Measurements from ENCODE around the gene SMURF2.
"Not testable (repeated sequence)": the region's sequence is repeated elsewhere in the genome, so short reads cannot be mapped to it uniquely, and the experiment has no call there.

Gene SMURF2

GRCh38 chr17:64664299-64664981 lies 2.3 kb upstream of the SMURF2 start:
- DNase-seq, result not testable (repeated sequence)

GRCh38 chr17:64663836-64664235 lies 1.7 kb upstream of the SMURF2 start:
- not testable (repeated sequence) for DNase-seq

DNA sequence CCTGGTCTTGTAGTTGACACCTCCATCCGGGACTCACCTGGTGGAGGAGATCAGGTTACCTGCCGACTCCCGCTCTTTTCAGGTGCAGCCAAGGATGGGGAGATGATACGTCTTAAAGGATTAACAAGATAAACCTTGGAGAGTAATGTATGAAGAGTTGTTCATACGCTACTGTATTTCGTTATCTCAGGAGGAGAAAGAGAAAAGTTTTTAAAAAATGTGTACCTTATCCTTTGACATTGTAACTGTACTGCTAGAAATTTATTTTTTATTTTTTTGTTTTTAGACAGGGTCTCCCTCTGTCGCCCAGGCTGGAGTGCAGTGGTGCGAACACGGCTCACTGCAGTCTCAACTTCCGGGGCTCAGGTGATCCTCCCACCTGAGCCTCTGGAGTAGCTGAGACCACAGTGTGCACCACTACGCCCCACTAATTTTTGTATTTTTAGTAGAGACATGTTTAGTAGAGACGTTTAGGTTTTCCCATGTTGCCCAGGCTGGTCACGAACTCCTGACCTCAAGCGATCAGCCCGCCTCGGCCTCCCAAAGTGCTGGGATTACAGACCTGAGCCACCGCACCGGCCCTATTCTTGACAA lies 764 bp upstream of the SMURF2 start:
- peak in 1 of 3 experiments; percentile 74 for DNase-seq

DNA sequence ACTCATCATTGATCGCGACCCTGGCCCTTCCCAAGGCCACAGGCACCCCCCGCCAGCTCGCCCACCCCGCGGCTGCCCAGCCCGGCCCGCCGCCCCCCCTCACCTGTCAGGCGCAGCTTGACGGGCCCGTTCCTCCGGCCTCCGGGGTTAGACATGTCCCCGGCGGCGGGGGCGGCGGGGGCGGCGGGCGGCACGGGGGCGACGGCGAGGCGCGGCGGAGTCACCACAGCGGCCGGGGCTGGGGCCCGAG lies 456 bp downstream of the SMURF2 start:
- DNase-seq, result peak in 1 of 3 experiments; percentile 63

- DNase-seq, result peak in 2 of 3 experiments; percentile 60 to 63
Measured at GRCh38 chr17:64660978-64661725, 955 bp downstream of the SMURF2 start.

GRCh38 chr17:64660195-64660977 lies 1.7 kb downstream of the SMURF2 start:
- peak in 1 of 3 experiments; percentile 31 for DNase-seq

DNA sequence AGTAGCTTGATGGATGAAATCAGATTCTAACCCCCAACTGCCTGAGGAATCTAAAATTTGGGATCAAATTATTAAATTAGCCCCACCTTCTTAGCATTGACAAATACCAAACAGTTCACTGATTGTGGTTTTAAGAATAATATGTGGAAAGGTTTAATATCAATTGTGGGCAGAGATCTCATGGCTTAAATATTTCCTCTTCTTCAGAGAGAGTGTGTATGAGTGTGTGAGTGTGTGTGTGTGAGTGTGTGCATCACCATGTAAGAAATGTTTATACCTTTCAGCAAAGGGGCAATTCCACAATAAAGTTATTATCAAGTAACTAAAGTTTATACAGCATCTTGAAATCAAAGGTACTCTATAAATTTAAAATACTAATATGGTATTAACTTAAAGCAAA lies 3.2 kb downstream of the SMURF2 start:
- DNase-seq, result no peak

- no peak for DNase-seq
Measured at GRCh38 chr17:64657610-64658125, 4.4 kb downstream of the SMURF2 start.

GRCh38 chr17:64655704-64656103 lies 6.4 kb downstream of the SMURF2 start:
- DNase-seq, result no peak

GRCh38 chr17:64653985-64654355 lies 8.1 kb downstream of the SMURF2 start:
- DNase-seq, result no peak

- no peak for DNase-seq
Measured at GRCh38 chr17:64653325-64653984, 8.7 kb downstream of the SMURF2 start.

GRCh38 chr17:64651889-64652288 lies 10.2 kb downstream of the SMURF2 start:
- no peak for DNase-seq

GRCh38 chr17:64648234-64648633 lies 13.9 kb downstream of the SMURF2 start:
- DNase-seq, result no peak

DNA sequence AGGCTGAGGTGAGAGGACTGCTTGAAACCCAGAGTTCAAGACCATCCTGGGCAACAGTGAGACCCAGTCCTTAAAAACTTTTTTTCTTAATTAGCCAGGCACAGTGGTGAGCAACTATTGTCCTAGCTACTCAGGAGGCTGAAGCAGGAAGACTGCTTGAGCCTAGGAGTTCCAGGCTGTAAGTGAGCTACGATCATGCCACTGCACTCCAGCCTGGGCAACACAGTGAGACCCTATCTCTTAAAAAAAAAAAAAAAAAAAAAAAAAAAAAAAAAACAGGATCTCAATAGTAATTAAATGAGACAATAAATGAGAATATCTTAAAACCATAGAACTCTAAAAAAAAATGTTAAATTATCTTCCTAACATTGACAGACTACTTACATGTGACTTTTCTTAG lies 14.3 kb downstream of the SMURF2 start:
- no peak for DNase-seq

GRCh38 chr17:64639516-64639915 lies 22.6 kb downstream of the SMURF2 start:
- DNase-seq, result no peak

DNA sequence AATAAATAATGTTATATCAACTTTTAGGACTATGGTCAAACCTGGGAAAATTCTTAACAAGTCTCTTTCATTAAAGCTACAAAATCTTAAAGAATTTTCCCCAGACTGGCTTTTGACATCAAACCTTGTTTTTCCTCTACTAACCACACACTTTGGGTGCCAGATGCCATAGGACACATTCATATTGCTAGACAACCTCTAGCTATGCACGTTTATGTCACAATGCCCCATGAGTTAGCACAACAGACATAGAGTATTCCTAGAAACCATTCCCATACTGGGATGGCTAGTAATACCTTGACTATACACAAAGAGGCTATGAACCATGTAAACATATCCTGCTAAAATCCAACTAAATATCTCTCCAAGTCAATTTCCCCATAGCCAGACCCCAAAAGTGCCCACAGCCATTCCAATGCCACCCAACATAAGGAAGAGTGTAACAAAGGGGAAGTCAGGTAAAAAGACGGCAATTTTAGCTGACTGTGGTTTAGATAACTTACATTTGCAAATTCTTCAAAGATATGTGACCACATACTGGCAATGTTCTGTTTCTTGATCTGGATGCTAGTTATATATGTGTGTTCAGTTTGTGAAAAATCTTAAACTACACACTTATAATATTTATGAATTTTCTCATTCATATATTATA lies 23.4 kb downstream of the SMURF2 start:
- no peak for DNase-seq

DNA sequence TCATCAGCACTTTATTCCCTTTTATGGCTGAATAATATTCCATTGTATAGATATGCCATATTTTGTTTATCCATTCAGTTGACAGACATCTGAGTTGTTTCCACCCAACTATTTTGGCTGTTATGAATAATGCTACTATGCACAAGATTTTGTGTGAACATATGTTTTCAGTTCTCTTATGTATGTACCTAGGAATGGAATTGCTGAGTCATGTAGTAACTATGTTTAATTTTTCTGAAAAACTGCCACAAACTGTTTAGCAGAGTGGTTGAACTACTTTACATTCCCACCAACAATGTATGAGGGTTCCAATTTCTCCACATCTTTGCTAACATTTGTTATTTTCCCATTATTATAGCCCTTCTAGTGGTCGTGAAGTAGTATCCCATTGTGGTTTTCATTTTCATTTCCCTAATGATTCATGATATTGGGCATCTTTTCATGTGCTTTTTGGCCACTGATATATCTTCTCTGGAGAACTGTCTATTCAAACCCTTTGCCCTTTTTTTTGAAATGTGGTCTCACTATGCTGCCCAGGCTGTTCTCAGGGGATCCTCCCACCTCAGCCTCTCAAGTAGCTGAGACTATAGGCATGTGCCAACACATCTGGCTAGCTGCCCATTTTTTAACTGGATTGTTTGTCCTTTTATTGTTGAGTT lies 26.3 kb downstream of the SMURF2 start:
- DNase-seq, result no peak

GRCh38 chr17:64634218-64634617 lies 27.9 kb downstream of the SMURF2 start:
- no peak for DNase-seq

DNA sequence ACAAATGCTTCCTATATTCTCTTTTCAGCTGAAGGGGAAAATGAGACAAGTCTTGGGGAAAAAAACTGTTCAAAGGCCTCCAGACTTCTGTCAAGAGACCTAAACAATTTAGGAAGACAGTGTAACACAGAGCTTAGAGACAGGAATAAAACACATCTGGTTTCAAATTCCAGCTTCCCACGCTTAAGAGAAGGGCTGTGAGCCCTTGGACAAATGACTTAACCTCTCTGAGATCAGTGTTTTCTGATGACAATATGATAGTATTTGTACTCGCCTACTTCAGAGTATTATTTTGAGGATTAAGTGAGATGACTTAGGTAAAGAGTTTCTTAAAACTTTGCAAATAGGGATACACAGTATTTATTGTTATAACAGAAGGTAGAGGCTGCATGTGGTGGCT lies 29.5 kb downstream of the SMURF2 start:
- DNase-seq, result no peak

GRCh38 chr17:64632194-64632593 lies 29.9 kb downstream of the SMURF2 start:
- DNase-seq, result no peak

DNA sequence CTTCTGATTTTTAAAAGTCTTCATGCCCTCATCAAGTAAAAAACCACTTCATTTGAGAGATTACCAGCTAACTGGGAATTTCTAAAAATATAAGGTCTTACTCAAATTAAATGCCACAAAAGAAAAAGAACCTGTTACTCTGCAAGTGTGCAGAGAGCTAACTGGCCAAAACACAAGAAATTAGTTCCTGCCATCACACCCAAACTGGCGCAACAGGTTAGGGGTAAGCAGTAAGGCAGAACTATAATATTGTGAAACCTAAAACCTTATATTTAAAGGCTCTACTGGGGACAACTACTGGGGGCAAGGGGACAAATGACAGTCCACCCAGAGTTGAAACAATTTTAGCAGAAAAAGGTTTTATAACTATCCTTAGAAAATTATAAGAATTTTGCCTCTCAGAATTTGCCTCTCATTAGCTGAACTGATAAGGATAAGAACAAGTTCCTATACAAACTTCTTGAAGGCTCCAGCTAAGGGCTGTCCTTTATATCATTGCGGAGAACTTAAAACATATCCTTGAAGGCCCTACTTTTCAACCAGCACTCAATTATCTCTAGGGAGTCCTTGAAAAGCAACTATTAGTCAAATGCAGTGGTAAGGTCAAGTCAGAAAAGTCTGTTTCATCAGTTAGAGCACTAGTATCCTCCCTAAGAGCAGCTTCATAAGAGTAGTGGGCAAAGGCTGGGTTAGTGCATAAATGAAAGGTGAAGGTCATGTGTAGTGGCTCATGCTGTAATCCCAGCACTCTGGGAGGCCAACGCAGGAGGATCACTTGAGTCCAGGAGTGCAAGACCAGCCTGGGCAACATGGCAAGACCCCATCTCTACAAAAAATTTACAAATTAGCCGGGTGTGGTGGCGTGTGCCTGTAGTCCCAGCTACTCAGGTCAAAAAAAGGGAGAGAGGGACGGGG lies 31.5 kb downstream of the SMURF2 start:
- DNase-seq, result no peak
